Smooth muscle cell (in vitro differentiated cells): ENCODE measurements around the gene CACNA2D1. TPM values are rescaled to one million over a fixed set of nuclear protein-coding genes. Genes with fewer than 3 reads are reported as not detected.
A peak's percentile ranks its signal among the peaks of the same experiment; 100 is the strongest.

Experiments
- DNase-seq: peaks from one replicate; lab custom pipeline; 2025; ENCODE audit not compliant: unreplicated experiment; lab: John Stamatoyannopoulos, UW
- H2AFZ ChIP-seq: fragments of 200-600 bp; sonication (generic); 2 replicates; pipeline ENCODE4 v1.6.0; 2016; ENCODE audit warnings: antibody characterized with exemption, low read depth, mild to moderate bottlenecking
- H3F3A ChIP-seq: fragments of 200-600 bp; sonication (generic); 2 replicates; pipeline ENCODE4 v1.6.0; 2017; ENCODE audit warnings: antibody characterized with exemption, low read depth
- H3K27ac ChIP-seq: fragments of 200-600 bp; sonication (generic); 2 replicates; pipeline ENCODE4 v1.5.1; 2016; ENCODE audit warnings: low read depth, mild to moderate bottlenecking
- H3K27me3 ChIP-seq: fragments of 200-600 bp; sonication (generic); 2 replicates; pipeline ENCODE4 v1.6.1; 2016; ENCODE audit warnings: low read depth, mild to moderate bottlenecking
- H3K36me3 ChIP-seq: fragments of 200-600 bp; sonication (generic); 2 replicates; pipeline ENCODE4 v1.5.1; 2016; ENCODE audit warnings: low read depth
- H3K4me1 ChIP-seq: fragments of 200-600 bp; sonication (generic); 2 replicates; pipeline ENCODE4 v1.5.1; 2016; ENCODE audit warnings: low read depth
- H3K4me2 ChIP-seq: fragments of 200-600 bp; sonication (generic); 2 replicates; pipeline ENCODE4 v1.6.0; 2016; ENCODE audit warnings: mild to moderate bottlenecking
- H3K4me3 ChIP-seq: fragments of 200-600 bp; sonication (generic); 2 replicates; pipeline ENCODE4 v1.5.1; 2016; ENCODE audit warnings: mild to moderate bottlenecking
- H3K79me2 ChIP-seq: fragments of 200-600 bp; sonication (generic); 2 replicates; pipeline ENCODE4 v1.6.0; 2016; ENCODE audit warnings: low read depth, mild to moderate bottlenecking
- H3K9ac ChIP-seq: fragments of 200-600 bp; sonication (generic); 2 replicates; pipeline ENCODE4 v1.6.0; 2016; ENCODE audit warnings: low read depth
- H3K9me3 ChIP-seq: fragments of 200-600 bp; sonication (generic); replicated peaks from 2 replicates; pipeline ENCODE4 v1.5.1; 2016; ENCODE audit warnings: low read depth
- H4K20me1 ChIP-seq: fragments of 200-600 bp; sonication (generic); 2 replicates; pipeline ENCODE4 v1.6.0; 2016; ENCODE audit warnings: low read depth
- CTCF ChIP-seq: fragments of 200-600 bp; sonication (generic); IDR thresholded peaks from 2 replicates; pipeline ENCODE4 v1.5.1; 2017; ENCODE audit warnings: borderline replicate concordance, mild to moderate bottlenecking, antibody characterized with exemption; ENCODE audit not compliant: insufficient read depth, poor library complexity, severe bottlenecking
- WGBS: methylation state at CpG from one replicate; pipeline ENCODE4 v1.1.7; 2016; ENCODE audit warnings: low lambda C conversion rate; 5-methylcytosine and 5-hydroxymethylcytosine counted together
- polyA plus RNA-seq: library from polyadenylated mRNA; unstranded; fragments of >200 nt; fragmentation: Nextera tagmentation; extraction: Ambion mirVana; gene quantifications from 2 replicates; pipeline ENCODE4 v1.2.1, GENCODE V29; 2016
- total RNA-seq: library from RNA; depleted of rRNA; stranded (reverse); fragments of >200 nt; gene quantifications from 2 replicates; pipeline ENCODE4 v1.2.3, GENCODE V29; 2014

The CACNA2D1 gene
- total RNA-seq: 24.4 and 39.3 TPM in 2 replicates
- polyA plus RNA-seq: 4.1 and 6.7 TPM in 2 replicates

DNA sequence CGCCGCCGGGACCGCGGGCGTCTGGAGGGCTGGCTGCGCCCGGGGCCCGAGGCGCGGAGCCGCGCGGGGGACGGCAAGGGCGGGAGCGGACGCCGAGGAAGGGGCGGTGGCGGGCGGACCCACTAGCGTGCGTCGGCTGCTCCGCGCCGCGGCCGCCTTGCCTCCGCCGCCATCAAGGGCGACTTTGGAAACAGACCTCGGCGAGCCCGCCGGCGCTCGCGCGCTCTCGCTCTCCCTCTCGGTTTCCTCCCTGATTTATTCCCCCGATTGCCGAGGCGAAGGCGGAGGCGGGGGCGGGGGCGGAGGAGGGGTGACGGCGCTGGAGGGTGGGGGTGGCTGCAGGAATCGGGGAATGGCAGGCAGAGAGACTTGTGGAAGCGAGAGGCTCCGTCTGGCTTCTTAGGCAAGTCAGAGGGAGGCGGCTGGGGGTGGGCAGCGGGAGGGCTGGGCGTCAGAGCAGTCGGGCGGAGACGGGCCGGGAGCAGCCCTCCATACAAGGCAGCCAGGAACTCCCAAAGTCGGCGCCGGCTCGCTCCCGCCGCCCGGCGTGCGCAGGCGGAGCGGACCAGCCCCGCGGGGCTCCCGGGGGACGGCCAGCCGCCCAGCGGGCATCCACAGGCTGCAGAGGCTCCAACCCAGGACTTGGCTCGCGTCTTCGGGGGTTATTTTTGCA is at the start of gene CACNA2D1:
TSS of gene CACNA2D1 (minus strand) at position 231 of the 673 bp plus-strand sequence.
- H3K27ac ChIP-seq: no peak within 1 kb of the TSS
- H4K20me1 ChIP-seq: peaks cover 9% of the 10 kb centered on the region
- no peaks in the 10 kb centered on the region for H3K27me3 ChIP-seq
- no peak for TF ChIP-seq CTCF
- peaks cover 31% of the 10 kb centered on the region for H3K4me1 ChIP-seq
- peak within 1 kb of the TSS; percentile 65 for H3K9ac ChIP-seq
- peak within 1 kb of the TSS; percentile 99 for H3K4me2 ChIP-seq
- no peaks in the 10 kb centered on the region for H3F3A ChIP-seq
- H3K79me2 ChIP-seq: peaks cover 29% of the 10 kb centered on the region
- DNase-seq: peak; percentile 51
- WGBS: under 1% methylated on average over 70 of the region's 82 CpGs
- H3K9me3 ChIP-seq: no peaks in the 10 kb centered on the region
- peak within 1 kb of the TSS; percentile 80 for H3K4me3 ChIP-seq
- H2AFZ ChIP-seq: peak within 1 kb of the TSS; percentile 92
- no peaks in the 10 kb centered on the region for H3K36me3 ChIP-seq

GRCh38 chr7:82481499-82482097 is 38.0 kb upstream of the CACNA2D1 start:
- H2AFZ ChIP-seq: no peak overlapping the region
- H3K79me2 ChIP-seq: no peaks in the 10 kb centered on the region
- H3K4me2 ChIP-seq: no peak overlapping the region
- no peaks in the 10 kb centered on the region for H3K36me3 ChIP-seq
- no peaks in the 10 kb centered on the region for H3F3A ChIP-seq
- H3K9ac ChIP-seq: no peak overlapping the region
- no peak overlapping the region for H3K27ac ChIP-seq
- no peaks in the 10 kb centered on the region for H3K9me3 ChIP-seq
- H3K4me3 ChIP-seq: no peak overlapping the region
- no peaks in the 10 kb centered on the region for H3K27me3 ChIP-seq
- WGBS: 91% methylated on average over 3 of the region's 3 CpGs
- H4K20me1 ChIP-seq: no peaks in the 10 kb centered on the region
- peak; percentile 74 for TF ChIP-seq CTCF
- no peaks in the 10 kb centered on the region for H3K4me1 ChIP-seq
- DNase-seq: no peak

DNA sequence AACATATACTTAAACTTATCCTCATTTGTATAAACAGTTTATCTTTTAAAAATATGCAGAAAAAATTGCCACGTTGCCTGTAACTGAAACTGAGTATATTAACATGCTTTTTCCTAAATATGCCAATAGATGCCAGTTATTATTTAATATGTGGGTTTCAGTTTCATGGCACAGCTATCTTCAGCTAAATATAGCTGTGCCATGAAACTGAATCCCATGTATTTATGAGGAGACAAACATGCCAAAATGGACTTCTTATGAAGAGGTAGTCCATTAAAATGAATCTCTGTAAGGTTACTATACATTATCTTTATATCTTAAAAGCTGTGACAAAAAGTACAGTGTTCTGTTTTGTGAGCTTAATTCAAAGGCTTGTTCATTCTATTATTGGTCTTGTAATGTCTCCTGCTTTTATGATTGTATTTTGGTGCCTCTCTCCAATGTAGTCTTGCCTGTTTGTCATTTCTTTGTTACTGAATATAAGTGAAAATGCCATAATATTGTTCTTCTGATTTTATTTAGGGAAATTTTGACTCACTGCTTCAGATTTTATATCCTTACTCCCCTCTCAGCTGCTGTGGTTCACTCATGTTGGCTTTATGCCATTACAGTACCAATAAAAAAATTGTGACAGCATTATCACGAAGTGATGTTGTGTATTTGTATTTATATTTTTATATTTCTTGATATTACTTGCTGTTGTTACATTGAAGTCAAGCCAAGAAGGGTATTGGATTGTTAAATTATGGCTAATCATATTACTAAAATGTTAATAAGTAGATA is 34.3 kb upstream of the CACNA2D1 start:
- no peak for DNase-seq
- Histone ChIP-seq H3K27ac (no peak overlapping the region), H3K27me3 (no peaks in the 10 kb centered on the region), H2AFZ (no peak overlapping the region), H3K4me3 (no peak overlapping the region), H3K4me1 (no peaks in the 10 kb centered on the region), H3K79me2 (no peaks in the 10 kb centered on the region), H3K4me2 (peak overlapping the region; percentile 47), H3F3A (no peaks in the 10 kb centered on the region), H3K9me3 (no peaks in the 10 kb centered on the region), H4K20me1 (no peaks in the 10 kb centered on the region), H3K9ac (no peak overlapping the region), H3K36me3 (no peaks in the 10 kb centered on the region)
- no peak for TF ChIP-seq CTCF
- WGBS: 54% methylated on average over 2 of the region's 2 CpGs
